Spleen (tissue), 11 donors: ENCODE results near the gene ZCRB1. TPM values are rescaled to one million over a fixed set of nuclear protein-coding genes. Genes with fewer than 3 reads are reported as not detected.
"Not testable (repeated sequence)": the region's sequence is repeated elsewhere in the genome, so short reads cannot be mapped to it uniquely, and the experiment has no call there.

Experiments
- DNase-seq: peaks from one replicate; pipeline ENCODE4 v3.0.0-alpha.2; 2020
- H3K27ac ChIP-seq, 8 donors: fragments of 200-600 bp; sonication (generic) in 7 of 8; 1 replicate in 4 of 8; 2 replicates in 4 of 8; pipeline versions ENCODE4 v1.5.0 to v1.8.0; 2016 to 2021; ENCODE audit warnings: inconsistent platforms in 4 of 8, mild to moderate bottlenecking in 4 of 8, moderate library complexity in 1 of 8
- H3K27me3 ChIP-seq, 7 donors: fragments of 200-600 bp; sonication (generic) in 6 of 7; replicated peaks in 1 of 7; 1 replicate in 4 of 7; 2 replicates in 3 of 7; pipeline versions ENCODE4 v1.5.0 to v1.8.0; 2016 to 2021; ENCODE audit warnings: inconsistent platforms in 3 of 7, mild to moderate bottlenecking in 1 of 7
- H3K36me3 ChIP-seq, 6 donors: fragments of 200-600 bp; sonication (generic) in 5 of 6; 1 replicate in 4 of 6; 2 replicates in 2 of 6; pipeline versions ENCODE4 v1.5.0 to v1.8.0; 2016 to 2021; ENCODE audit warnings: inconsistent platforms in 2 of 6
- H3K4me1 ChIP-seq, 6 donors: fragments of 200-600 bp; sonication (generic) in 5 of 6; 1 replicate in 3 of 6; 2 replicates in 3 of 6; pipeline versions ENCODE4 v1.5.0 to v1.8.0; 2016 to 2021; ENCODE audit warnings: inconsistent platforms in 3 of 6
- H3K4me3 ChIP-seq, 8 donors: fragments of 200-600 bp; sonication (generic) in 7 of 8; 1 replicate in 4 of 8; 2 replicates in 4 of 8; pipeline versions ENCODE4 v1.5.0 to v1.8.0; 2016 to 2021; ENCODE audit warnings: inconsistent platforms in 4 of 8, mild to moderate bottlenecking in 4 of 8, moderate library complexity in 2 of 8
- H3K9me3 ChIP-seq, 8 donors: fragments of 200-600 bp; sonication (generic) in 7 of 8; 1 replicate in 4 of 8; 2 replicates in 4 of 8; pipeline versions ENCODE4 v1.5.0 to v1.8.0; 2016 to 2021; ENCODE audit warnings: inconsistent platforms in 4 of 8
- CTCF ChIP-seq, 11 experiments: fragments of 200-600 bp in 7 of 11; fragments of 450-650 bp in 4 of 11; sonication (generic) in 4 of 11; IDR thresholded peaks in 8 of 11; conservative IDR thresholded peaks in 3 of 11; 1 replicate in 7 of 11; 2 replicates in 4 of 11; pipeline versions ENCODE4 v1.4.0 to v1.8.0; 2016 to 2021; ENCODE audit warnings: antibody characterized with exemption in 11 of 11, inconsistent platforms in 4 of 11, mild to moderate bottlenecking in 1 of 11
- POLR2A ChIP-seq, 3 donors: fragments of 450-650 bp; IDR thresholded peaks; one replicate each; pipeline ENCODE4 v1.5.1; 2017; ENCODE audit warnings: antibody characterized with exemption in 3 of 3, mild to moderate bottlenecking in 1 of 3
- POLR2AphosphoS5 ChIP-seq, 3 donors: sonication (generic); formaldehyde crosslinking; IDR thresholded peaks; one replicate each; pipeline ENCODE4 v1.5.1; 2017; ENCODE audit warnings: antibody characterized with exemption in 3 of 3
- WGBS, 5 donors: extraction: QIAGEN DNeasy Blood & Tissue Kit in 3 of 5; methylation state at CpG; one replicate each; pipeline versions ENCODE4 v1.1.5 to v1.1.7; 2013 to 2018; 5-methylcytosine and 5-hydroxymethylcytosine counted together
- intact Hi-C: fragments of 100-400 bp; cut with DNase I; formaldehyde crosslinking; loops from one replicate; pipeline ENCODE4 v1.15.0; 2023; ENCODE audit warnings: low total_unique reads
- polyA plus RNA-seq, 3 donors: library from polyadenylated mRNA; stranded (reverse); fragments of 200-250 nt; gene quantifications; one replicate each; pipeline ENCODE4 v1.2.1, GENCODE V29; 2013
- total RNA-seq, 7 donors: library from RNA; depleted of rRNA in 3 of 7; stranded (reverse); fragments of >200 nt in 3 of 7; fragmentation: NEBNext Ultra II Directional in 4 of 7; extraction: Animal tissue kit (Norgen Biotek cat#: 25700) in 4 of 7; gene quantifications; one replicate each; pipeline versions ENCODE4 v1.1.0 to v1.2.1, GENCODE V29; 2016 to 2021
- donor health status: healthy with polysubstance abuse.
- donor health status: DM: no; HTN: no; CAD: no; lungs with moderate emphysema.
- donor health status: DM: no; HTN: no; CAD: no.
- donor health status: Bipolar disorder and iron deficiency.
- donor health status: healthy.
- donor health status: DM: no; HTN: no; CAD: no.
- donor health status: DM: yes; HTN: yes; CAD: no.

ZCRB1 gene
- total and polyA plus RNA-seq, 10 donors = 27.2 to 43.0 (median 31.3) TPM

- intact Hi-C loops = no loop called here
- WGBS, 5 donors = 34 to 92% (median 86%) methylated on average over 1 of the region's 1 CpG
- no peaks in the 10 kb centered on the region for H3K27me3 ChIP-seq
- no peaks in the 10 kb centered on the region for H3K9me3 ChIP-seq
- peaks cover 0 to 49% (median 19%) of the 10 kb centered on the region in 6 donors for H3K36me3 ChIP-seq
- no peak overlapping the region for H3K4me3 ChIP-seq
- no peak for DNase-seq
- TF ChIP-seq POLR2A (IDR thresholded peaks at IDR 0.05) (no peak), POLR2AphosphoS5 (IDR thresholded peaks at IDR 0.05) (no peak), CTCF (IDR thresholded peaks at IDR 0.05 in 8 of 11, conservative IDR thresholded peaks at IDR 0.05 in 3 of 11) (no peak)
- H3K4me1 ChIP-seq = peaks cover 4 to 78% (median 44%) of the 10 kb centered on the region in 6 donors
- no peak overlapping the region for H3K27ac ChIP-seq
Observed at GRCh38 chr12:42336286-42336685, 10.4 kb upstream of the ZCRB1 start.

GRCh38 chr12:42332301-42333285, 6.7 kb upstream of the ZCRB1 start:
- WGBS, 5 donors = 35 to 41% (median 36%) methylated on average over 4 of the region's 4 CpGs
- Histone ChIP-seq H3K4me3 (no peak overlapping the region), H3K4me1 (peaks cover 18 to 91% (median 70%) of the 10 kb centered on the region in 6 donors), H3K27ac (no peak overlapping the region), H3K9me3 (no peaks in the 10 kb centered on the region), H3K36me3 (peaks cover 0 to 21% (median 14%) of the 10 kb centered on the region in 6 donors), H3K27me3 (no peaks in the 10 kb centered on the region)
- DNase-seq = no peak
- intact Hi-C loops = no loop called here
- TF ChIP-seq POLR2A (IDR thresholded peaks at IDR 0.05) (no peak), POLR2AphosphoS5 (IDR thresholded peaks at IDR 0.05) (no peak), CTCF (IDR thresholded peaks at IDR 0.05 in 8 of 11, conservative IDR thresholded peaks at IDR 0.05 in 3 of 11) (peak in 9 of 11 experiments; percentile 43 to 66 (median 58))

DNA sequence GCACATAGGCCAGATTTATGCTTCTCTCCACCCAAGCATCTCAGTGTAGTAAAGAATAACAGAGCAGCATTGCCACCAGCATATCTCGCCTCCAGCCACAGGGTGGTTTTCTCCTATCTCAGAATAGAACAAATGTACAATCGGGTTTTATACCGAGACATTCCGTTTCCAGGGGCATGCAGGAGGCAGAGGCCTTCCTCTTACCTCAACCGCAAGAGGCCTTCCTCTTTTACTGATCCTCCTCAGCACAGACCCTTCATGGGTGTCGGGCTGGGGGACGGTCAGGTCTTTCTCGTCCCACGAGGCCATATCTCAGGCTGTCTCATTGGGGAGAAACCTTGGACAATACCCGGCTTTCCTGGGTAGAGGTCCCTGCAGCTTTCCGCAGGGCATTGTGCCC, 4.2 kb upstream of the ZCRB1 start:
- WGBS, 5 donors = 56 to 65% (median 60%) methylated on average over 11 of the region's 11 CpGs
- H3K27me3 ChIP-seq, H3K36me3 ChIP-seq, intact Hi-C loops, DNase-seq, H3K9me3 ChIP-seq: not testable (repeated sequence)
- peak overlapping the region in 1 of 8 donors; percentile 5 for H3K4me3 ChIP-seq
- H3K27ac ChIP-seq = peak overlapping the region in 3 of 8 donors; percentile 33 to 48 (median 34)
- peaks cover 31 to 95% (median 82%) of the 10 kb centered on the region in 6 donors for H3K4me1 ChIP-seq

GRCh38 chr12:42327227-42327590, 1.3 kb upstream of the ZCRB1 start:
- Histone ChIP-seq H3K27ac (peak overlapping the region in 5 of 8 donors; percentile 86 to 89 (median 88)), H3K27me3 (no peaks in the 10 kb centered on the region), H3K4me3 (peak overlapping the region; percentile 58 to 91 (median 68)), H3K9me3 (no peaks in the 10 kb centered on the region), H3K36me3 (peaks cover 0 to 15% (median 6%) of the 10 kb centered on the region in 6 donors), H3K4me1 (peaks cover 29 to 78% (median 68%) of the 10 kb centered on the region in 6 donors)
- 38 to 51% (median 41%) methylated on average over 2 of the region's 2 CpGs for WGBS, 5 donors
- intact Hi-C loops = loop anchor here (2.0 kb wide), 1 partner anchor 198 kb away; no protein-coding TSS in a partner anchor
- no peak for DNase-seq
- TF ChIP-seq POLR2A (IDR thresholded peaks at IDR 0.05) (no peak), POLR2AphosphoS5 (IDR thresholded peaks at IDR 0.05) (no peak), CTCF (IDR thresholded peaks at IDR 0.05 in 8 of 11, conservative IDR thresholded peaks at IDR 0.05 in 3 of 11) (no peak)
